HG02938 (cell line): ENCODE data around the gene TBX15.

Experiments used
- ATAC-seq: cut with Tn5 transposase; IDR thresholded peaks from one replicate; pipeline ENCODE4 v1.9.1; 2021; ENCODE audit warnings: mild to moderate bottlenecking, moderate library complexity; ENCODE audit not compliant: unreplicated experiment

Gene TBX15

DNA sequence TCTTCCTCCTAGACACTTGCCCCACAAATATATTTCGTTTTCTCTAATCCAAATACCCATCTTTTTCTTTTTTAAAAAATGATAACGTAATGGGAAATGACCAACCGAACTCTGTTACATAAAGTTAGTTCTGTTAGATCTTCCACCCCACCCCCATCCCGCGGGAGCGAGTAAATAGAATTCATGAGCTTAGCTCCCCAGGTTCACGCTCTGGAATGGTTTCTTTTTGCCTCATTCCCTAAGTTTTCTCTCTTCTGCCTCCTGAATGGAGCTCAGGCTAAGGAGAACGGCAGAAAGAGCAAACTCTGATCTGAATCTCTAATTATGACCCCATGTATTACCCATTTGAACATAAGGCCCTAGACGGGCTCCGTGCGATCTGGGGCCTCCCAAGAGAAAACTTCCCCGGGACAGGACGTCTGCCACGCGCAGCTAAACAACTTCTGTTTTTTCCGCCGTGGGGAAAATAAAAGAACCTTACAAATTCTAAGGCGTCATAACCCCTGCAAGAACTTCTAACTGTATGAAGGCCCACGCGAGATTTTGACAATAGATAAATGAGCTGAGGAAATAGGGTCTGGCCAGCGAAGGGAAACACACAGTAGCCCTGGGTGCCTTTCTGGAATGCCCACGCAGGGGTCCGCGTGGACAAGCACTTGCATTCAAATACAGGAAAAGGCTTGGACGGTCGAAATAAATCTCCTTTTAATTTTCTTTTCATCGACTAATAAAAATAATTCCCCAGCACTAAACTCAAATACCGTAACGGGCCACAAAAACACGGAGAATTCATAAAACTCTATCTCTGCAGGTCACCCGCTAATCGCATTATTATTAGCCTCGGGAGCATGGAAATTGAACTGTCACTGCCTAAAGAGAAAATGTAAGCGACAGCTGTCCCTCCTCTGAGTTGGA is 2.2 kb downstream of the TBX15 start:
- ATAC-seq = no peak

- ATAC-seq = no peak
Observed at GRCh38 chr1:118984722-118985639, 3.2 kb downstream of the TBX15 start.

DNA sequence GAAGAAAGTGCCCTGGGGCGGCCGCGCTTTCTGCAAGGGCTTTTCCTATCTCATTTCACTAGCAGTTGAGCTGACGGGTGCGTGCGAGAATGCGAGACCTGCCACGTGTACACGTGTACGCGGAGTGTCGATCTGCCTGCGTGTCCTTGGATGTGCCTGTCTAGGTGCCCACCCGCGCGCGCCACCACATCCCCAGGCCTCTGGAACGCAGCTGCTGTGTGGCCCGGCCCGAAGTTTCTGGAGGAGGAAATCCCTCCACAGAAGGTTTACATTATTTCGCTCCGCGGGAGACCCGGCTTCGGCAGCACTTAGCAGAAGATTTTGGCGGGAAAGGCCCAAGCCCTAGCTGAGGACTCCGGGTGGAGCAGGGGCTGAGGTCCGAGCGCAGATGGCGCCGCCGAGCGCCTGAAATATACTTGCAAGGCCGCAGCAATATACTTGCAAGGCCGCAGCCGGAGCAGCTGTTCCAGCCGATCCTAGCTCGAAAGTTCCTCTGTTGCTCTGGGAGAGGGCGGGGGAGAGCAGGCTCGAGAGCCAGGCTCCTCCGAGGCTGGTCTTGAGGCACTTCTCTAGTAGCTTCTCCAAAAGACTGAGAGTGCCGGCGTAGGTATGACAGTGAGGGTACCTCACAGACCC is 3.9 kb downstream of the TBX15 start:
- ATAC-seq = no peak

- no peak for ATAC-seq
Observed at GRCh38 chr1:118983558-118984041, 4.5 kb downstream of the TBX15 start.

- ATAC-seq = no peak
Observed at GRCh38 chr1:118982821-118983557, 5.2 kb downstream of the TBX15 start.

GRCh38 chr1:118982266-118982665 is 5.9 kb downstream of the TBX15 start:
- ATAC-seq = no peak

DNA sequence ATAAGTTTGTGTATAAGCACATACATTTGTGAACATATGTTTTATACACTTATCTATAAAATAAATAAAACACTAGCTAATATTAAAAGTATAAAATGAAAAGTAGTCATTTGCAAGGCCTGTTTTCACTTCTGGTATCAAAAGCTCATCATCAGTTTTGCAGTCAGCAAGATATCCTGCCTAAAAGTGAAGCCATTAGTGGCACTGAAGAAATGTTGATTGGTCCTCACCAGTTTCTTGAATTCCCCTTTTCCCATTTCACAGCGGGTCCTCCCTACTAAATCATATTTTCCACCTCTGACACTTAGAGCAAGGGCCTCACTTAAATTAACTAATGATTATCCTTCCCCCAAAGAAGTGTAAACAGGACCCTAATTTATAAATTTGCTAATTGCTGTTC is 6.7 kb downstream of the TBX15 start:
- ATAC-seq = no peak

- no peak for ATAC-seq
Observed at GRCh38 chr1:118979754-118980575, 8.2 kb downstream of the TBX15 start.

GRCh38 chr1:118978914-118979701 is 9.0 kb downstream of the TBX15 start:
- ATAC-seq = no peak

GRCh38 chr1:118977600-118977999 is 10.5 kb downstream of the TBX15 start:
- no peak for ATAC-seq

DNA sequence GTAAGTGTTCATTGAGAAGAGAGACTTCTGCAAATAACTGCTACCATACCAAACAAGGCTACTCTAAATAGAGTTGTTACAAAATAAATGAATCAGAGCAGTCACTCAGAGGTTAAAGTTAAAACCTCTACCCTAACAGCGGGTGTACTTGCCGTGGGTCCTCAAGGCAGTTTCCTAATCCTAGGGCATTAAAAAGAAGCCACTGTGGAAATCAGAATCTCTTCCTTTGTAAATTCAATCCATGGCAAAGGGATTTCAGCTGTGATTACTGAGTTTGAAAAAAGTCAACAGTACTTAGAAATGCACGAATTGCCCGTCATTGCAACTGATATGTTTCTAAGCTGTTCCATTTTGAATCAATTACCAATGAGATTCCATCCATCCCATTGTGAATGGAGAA is 13.5 kb downstream of the TBX15 start:
- no peak for ATAC-seq

DNA sequence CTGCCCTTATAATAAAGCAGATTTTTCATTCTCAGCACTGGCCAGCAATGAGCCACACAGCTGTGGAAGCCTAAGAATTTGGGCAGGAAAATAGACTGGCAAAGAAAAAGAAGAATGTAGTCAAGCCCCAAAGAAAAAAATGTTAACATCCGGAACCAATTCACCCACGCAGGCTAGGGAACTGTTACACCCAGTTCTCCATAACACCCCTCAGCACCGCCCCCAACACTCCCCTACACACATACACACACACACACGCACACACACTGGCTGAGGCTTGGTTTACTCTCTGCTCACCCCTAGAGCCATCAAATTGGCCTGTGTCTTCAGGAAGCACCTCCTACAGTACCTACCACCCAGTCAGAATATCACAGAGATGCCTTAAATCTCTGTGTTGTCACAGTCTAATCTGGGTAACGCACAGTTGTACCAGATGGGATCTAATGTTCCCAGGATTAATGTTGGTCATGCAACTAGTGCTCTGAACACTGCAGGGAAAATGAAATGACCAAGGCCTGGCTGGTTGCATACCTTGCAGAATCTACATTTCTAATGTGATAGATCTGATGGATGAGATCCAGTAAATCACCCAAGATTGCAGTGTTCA is 14.5 kb downstream of the TBX15 start:
- no peak for ATAC-seq

- ATAC-seq = no peak
Observed at GRCh38 chr1:118973032-118973431, 15.1 kb downstream of the TBX15 start.

- ATAC-seq = no peak
Observed at GRCh38 chr1:118970451-118970850, 17.7 kb downstream of the TBX15 start.

GRCh38 chr1:118963456-118964430 is 24.4 kb downstream of the TBX15 start:
- no peak for ATAC-seq

GRCh38 chr1:118963138-118963455 is 25.0 kb downstream of the TBX15 start:
- no peak for ATAC-seq

DNA sequence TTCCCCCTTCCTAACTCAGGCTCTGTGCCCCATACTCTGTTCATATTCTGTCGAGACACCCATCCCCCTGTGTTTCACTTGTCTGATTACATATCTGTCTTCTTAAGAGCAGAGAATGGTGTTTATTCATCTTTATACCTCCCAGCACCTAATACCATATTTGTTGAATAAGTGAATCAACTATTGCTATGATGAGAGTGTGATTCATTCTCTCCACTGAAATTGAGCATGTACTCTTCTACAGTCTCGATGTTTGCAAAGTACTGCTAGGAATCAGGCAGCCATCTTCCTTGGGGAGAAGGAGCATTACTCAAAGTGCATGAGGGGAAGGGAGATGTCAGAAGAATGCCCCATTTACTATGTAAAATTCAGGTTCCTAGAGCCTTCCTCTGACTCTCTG is 27.0 kb downstream of the TBX15 start:
- ATAC-seq = no peak
